ENCODE measurements around the gene ITPR2. TPM values are rescaled to one million over a fixed set of nuclear protein-coding genes. Genes with fewer than 3 reads are reported as not detected.

Gene ITPR2
- polyA plus RNA-seq, 1 experiment, result 3.5 TPM

GRCh38 chr12:26872625-26873024, 39.6 kb upstream of the ITPR2 start:
- H3K27me3 ChIP-seq (ENCODE audit: control insufficient read depth, insufficient read depth, low read length), result peaks cover 1% of the 10 kb centered on the region; the same call in 1 of the 2 replicates
- TF ChIP-seq, protein P1, sequence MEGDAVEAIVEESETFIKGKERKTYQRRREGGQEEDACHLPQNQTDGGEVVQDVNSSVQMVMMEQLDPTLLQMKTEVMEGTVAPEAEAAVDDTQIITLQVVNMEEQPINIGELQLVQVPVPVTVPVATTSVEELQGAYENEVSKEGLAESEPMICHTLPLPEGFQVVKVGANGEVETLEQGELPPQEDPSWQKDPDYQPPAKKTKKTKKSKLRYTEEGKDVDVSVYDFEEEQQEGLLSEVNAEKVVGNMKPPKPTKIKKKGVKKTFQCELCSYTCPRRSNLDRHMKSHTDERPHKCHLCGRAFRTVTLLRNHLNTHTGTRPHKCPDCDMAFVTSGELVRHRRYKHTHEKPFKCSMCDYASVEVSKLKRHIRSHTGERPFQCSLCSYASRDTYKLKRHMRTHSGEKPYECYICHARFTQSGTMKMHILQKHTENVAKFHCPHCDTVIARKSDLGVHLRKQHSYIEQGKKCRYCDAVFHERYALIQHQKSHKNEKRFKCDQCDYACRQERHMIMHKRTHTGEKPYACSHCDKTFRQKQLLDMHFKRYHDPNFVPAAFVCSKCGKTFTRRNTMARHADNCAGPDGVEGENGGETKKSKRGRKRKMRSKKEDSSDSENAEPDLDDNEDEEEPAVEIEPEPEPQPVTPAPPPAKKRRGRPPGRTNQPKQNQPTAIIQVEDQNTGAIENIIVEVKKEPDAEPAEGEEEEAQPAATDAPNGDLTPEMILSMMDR (IDR thresholded peaks at IDR 0.05; ENCODE audit: insufficient read depth, low read depth, low read length), result no peak
- no peak overlapping the region for H3K4me3 ChIP-seq (ENCODE audit: low read depth, low read length)
- CTCF ChIA-PET, result no interaction called here
- DNase-seq (ENCODE audit: low read depth), result no peak
- POLR2A ChIA-PET, result no interaction called here
- H3K36me3 ChIP-seq (ENCODE audit: control insufficient read depth, insufficient read depth, low read length), result no peaks in the 10 kb centered on the region

DNA sequence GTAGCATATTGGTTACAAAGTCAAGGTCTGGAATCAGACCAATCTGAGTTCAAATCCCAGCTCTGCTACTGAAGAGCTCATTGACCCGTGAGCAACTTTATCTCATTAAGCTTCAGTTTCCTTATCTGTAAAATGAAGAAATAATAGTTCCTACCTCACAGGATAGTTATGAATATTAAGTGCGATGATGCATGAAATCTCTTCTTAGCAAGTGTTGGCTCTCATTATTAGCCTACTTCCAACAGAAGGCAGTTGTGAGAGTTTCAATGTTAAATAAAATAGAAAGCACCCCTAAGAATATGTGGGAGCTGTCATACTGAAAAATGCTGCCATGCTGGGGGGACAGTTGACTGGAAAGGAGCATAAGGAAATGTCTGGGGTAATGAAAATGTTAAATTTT, 39.0 kb upstream of the ITPR2 start:
- Histone ChIP-seq H3K27me3 (ENCODE audit: control insufficient read depth, insufficient read depth, low read length) (peaks cover 1% of the 10 kb centered on the region; the same call in 1 of the 2 replicates), H3K36me3 (ENCODE audit: control insufficient read depth, insufficient read depth, low read length) (no peaks in the 10 kb centered on the region), H3K4me3 (ENCODE audit: low read depth, low read length) (no peak overlapping the region)
- TF ChIP-seq, protein P1 (IDR thresholded peaks at IDR 0.05; ENCODE audit: insufficient read depth, low read depth, low read length), result no peak
- DNase-seq (ENCODE audit: low read depth), result no peak
- ChIA-PET POLR2A (no interaction called here), CTCF (interaction anchor here (1.3 to 4.9 kb wide), 3 partner anchors 9 to 20 kb away, joined by 3 to 25 read pairs (median 6); no protein-coding TSS in a partner anchor)

GRCh38 chr12:26870491-26871419, 37.8 kb upstream of the ITPR2 start:
- Histone ChIP-seq H3K27me3 (ENCODE audit: control insufficient read depth, insufficient read depth, low read length) (peaks cover 4% of the 10 kb centered on the region), H3K36me3 (ENCODE audit: control insufficient read depth, insufficient read depth, low read length) (no peaks in the 10 kb centered on the region), H3K4me3 (ENCODE audit: low read depth, low read length) (no peak overlapping the region)
- POLR2A ChIA-PET, result interaction anchor here (0.5 to 0.6 kb wide), 2 partner anchors 373 to 433 kb away, joined by 3 to 14 read pairs; partner anchors contain the start of gene STK38L
- no peak for DNase-seq (ENCODE audit: low read depth)
- TF ChIP-seq, protein P1 (IDR thresholded peaks at IDR 0.05; ENCODE audit: insufficient read depth, low read depth, low read length), result no peak
- CTCF ChIA-PET, result interaction anchor here (0.7 to 4.9 kb wide), 10 partner anchors 8 to 436 kb away, joined by 3 to 25 read pairs (median 4); partner anchors contain the start of genes ITPR2 and TM7SF3

DNA sequence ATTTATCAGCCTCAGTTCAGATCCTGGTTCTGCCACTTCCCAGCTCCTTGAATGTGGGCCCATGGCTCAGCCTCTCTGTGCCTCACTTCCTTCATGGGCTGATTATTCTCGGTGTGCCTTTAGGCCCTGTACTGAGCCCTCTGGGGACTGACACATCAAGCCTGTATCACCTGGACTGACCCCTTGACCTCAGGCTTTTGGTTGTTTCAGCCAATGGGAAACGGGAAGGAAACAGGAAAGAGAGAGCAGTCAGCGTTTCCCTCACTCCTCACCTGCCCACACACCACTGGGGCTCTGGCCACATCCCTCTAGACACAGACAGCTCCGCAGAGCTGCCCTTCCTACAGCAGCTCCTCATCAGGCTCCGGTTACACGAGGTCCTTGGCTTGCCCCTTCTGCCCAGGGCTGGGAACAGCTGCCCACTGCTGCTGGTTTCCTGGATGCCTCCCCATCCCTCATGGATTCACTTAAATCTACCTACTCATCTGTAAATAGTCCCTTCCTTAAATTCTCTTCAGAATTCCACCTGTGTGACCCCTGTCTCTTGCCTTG, 37.0 kb upstream of the ITPR2 start:
- peaks cover 4% of the 10 kb centered on the region for H3K27me3 ChIP-seq (ENCODE audit: control insufficient read depth, insufficient read depth, low read length)
- H3K36me3 ChIP-seq (ENCODE audit: control insufficient read depth, insufficient read depth, low read length), result no peaks in the 10 kb centered on the region
- ChIA-PET POLR2A (no interaction called here), CTCF (interaction anchor here (0.6 to 4.9 kb wide), 4 partner anchors 10 to 436 kb away, joined by 3 to 25 read pairs (median 5); no protein-coding TSS in a partner anchor)
- DNase-seq (ENCODE audit: low read depth), result no peak
- H3K4me3 ChIP-seq (ENCODE audit: low read depth, low read length), result no peak overlapping the region
- TF ChIP-seq, protein P1 (IDR thresholded peaks at IDR 0.05; ENCODE audit: insufficient read depth, low read depth, low read length), result no peak

- DNase-seq (ENCODE audit: low read depth), result no peak
- CTCF ChIA-PET, result interaction anchor here (0.6 to 4.9 kb wide), 2 partner anchors 15 to 111 kb away, joined by 3 to 25 read pairs; no protein-coding TSS in a partner anchor
- POLR2A ChIA-PET, result no interaction called here
- Histone ChIP-seq H3K36me3 (ENCODE audit: control insufficient read depth, insufficient read depth, low read length) (no peaks in the 10 kb centered on the region), H3K4me3 (ENCODE audit: low read depth, low read length) (no peak overlapping the region), H3K27me3 (ENCODE audit: control insufficient read depth, insufficient read depth, low read length) (peaks cover 4% of the 10 kb centered on the region)
- TF ChIP-seq, protein P1 (IDR thresholded peaks at IDR 0.05; ENCODE audit: insufficient read depth, low read depth, low read length), result no peak
These were observed 36.1 kb upstream of the ITPR2 start for GRCh38 chr12:26869104-26869494.

All from BJ (cell line).